HepG2 (cell line): Measurements from ENCODE around the gene POLR1E. TPM values are rescaled to one million over a fixed set of nuclear protein-coding genes. Genes with fewer than 3 reads are reported as not detected.

ENCODE experiments used
- ATM ChIP-seq: fragments of 450-650 bp; IDR thresholded peaks from 2 replicates; pipeline ENCODE4 v1.7.1; 2017; ENCODE audit warnings: mild to moderate bottlenecking, borderline replicate concordance
- HOXD1 ChIP-seq: sonication (generic); formaldehyde crosslinking; IDR thresholded peaks from 2 replicates; pipeline ENCODE4 v1.5.0; 2020; ENCODE audit warnings: missing genetic modification reagents
- KDM1A ChIP-seq: IDR thresholded peaks from 2 replicates; pipeline ENCODE4 v1.6.1; 2016; ENCODE audit warnings: missing compliant biosample characterization
- MLXIP ChIP-seq: sonication (generic); formaldehyde crosslinking; IDR thresholded peaks from 2 replicates; pipeline ENCODE4 v1.9.0; 2021; ENCODE audit warnings: missing genetic modification reagents, borderline replicate concordance
- PRMT3 ChIP-seq: sonication (generic); formaldehyde crosslinking; IDR thresholded peaks from 2 replicates; pipeline ENCODE4 v1.8.1; 2022; ENCODE audit warnings: low read depth, mild to moderate bottlenecking, moderate library complexity, missing genetic modification reagents, borderline replicate concordance
- SYNCRIP ChIP-seq: fragments of 200-400 bp; formaldehyde crosslinking; IDR thresholded peaks from 2 replicates; pipeline ENCODE4 v1.6.1; 2018; ENCODE audit warnings: mild to moderate bottlenecking, low read depth, low read length; ENCODE audit not compliant: insufficient read depth
- ZBTB3 ChIP-seq: sonication (generic); formaldehyde crosslinking; IDR thresholded peaks from 2 replicates; pipeline ENCODE4 v1.4.0; 2020; ENCODE audit warnings: low read depth, mild to moderate bottlenecking, moderate library complexity, missing genetic modification reagents, borderline replicate concordance
- ZBTB40 ChIP-seq, 2 experiments: fragments of 450-650 bp in 1 of 2; sonication (generic) in 1 of 2; formaldehyde crosslinking in 1 of 2; IDR thresholded peaks; 2 replicates each; pipeline versions ENCODE4 v1.6.1 to v1.8.0; 2016 to 2022; ENCODE audit warnings: antibody characterized with exemption in 1 of 2, mild to moderate bottlenecking in 1 of 2, missing genetic modification reagents in 1 of 2
- ZFAT ChIP-seq: sonication (generic); formaldehyde crosslinking; conservative IDR thresholded peaks from 2 replicates; pipeline ENCODE4 v1.8.1; 2023; ENCODE audit warnings: missing genetic modification reagents, inconsistent platforms
- ZFP37 ChIP-seq: sonication (generic); formaldehyde crosslinking; IDR thresholded peaks from 2 replicates; pipeline ENCODE4 v1.4.0; 2020; ENCODE audit warnings: missing genetic modification reagents, borderline replicate concordance
- ZFP90 ChIP-seq: sonication (generic); formaldehyde crosslinking; IDR thresholded peaks from 2 replicates; pipeline ENCODE4 v1.8.0; 2022; ENCODE audit warnings: missing genetic modification reagents, mild to moderate bottlenecking, inconsistent platforms, borderline replicate concordance
- ZNF225 ChIP-seq: sonication (generic); formaldehyde crosslinking; IDR thresholded peaks from 2 replicates; pipeline ENCODE4 v1.4.0; 2020; ENCODE audit warnings: mild to moderate bottlenecking, missing genetic modification reagents
- ZNF24 ChIP-seq: fragments of 450-650 bp; IDR thresholded peaks from 2 replicates; pipeline ENCODE4 v1.6.1; 2017; ENCODE audit warnings: antibody characterized with exemption, mild to moderate bottlenecking
- ZNF282 ChIP-seq: fragments of 450-650 bp; IDR thresholded peaks from 2 replicates; pipeline ENCODE4 v1.6.1; 2018; ENCODE audit not compliant: partially characterized antibody
- ZNF674 ChIP-seq: sonication (generic); formaldehyde crosslinking; IDR thresholded peaks from 2 replicates; pipeline ENCODE4 v1.5.0; 2020; ENCODE audit warnings: low read depth, mild to moderate bottlenecking, missing genetic modification reagents
- polyA plus RNA-seq, 8 experiments: library from polyadenylated mRNA; depleted of rRNA in 3 of 8; stranded (reverse) in 7 of 8; unstranded in 1 of 8; fragments of >200 nt; fragmentation: Illumina TruSeq in 4 of 8; extraction: Trizol in 4 of 8; gene quantifications; 2 replicates each; pipeline versions ENCODE4 v1.2.1 to v1.2.3, GENCODE V29; 2011 to 2016; ENCODE audit warnings: low read depth in 4 of 8, missing spikeins in 1 of 8, mixed read lengths in 1 of 8; ENCODE audit not compliant: insufficient read depth in 1 of 8
- total RNA-seq, 5 experiments: library from RNA; depleted of rRNA; stranded (reverse); fragments of >200 nt; fragmentation: Illumina TruSeq; extraction: Trizol; gene quantifications; 2 replicates each; pipeline ENCODE4 v1.2.3, GENCODE V29; 2016; ENCODE audit warnings: low read depth in 1 of 5
- TF ChIP-seq, protein P1 (sequence below): sonication (generic); formaldehyde crosslinking; IDR thresholded peaks from 2 replicates; pipeline ENCODE4 v1.4.0; 2020; ENCODE audit warnings: missing genetic modification reagents

The POLR1E gene
- total and polyA plus RNA-seq, 2 of the 13 experiments (the other 11 are each of a cell fraction or from before 2014, with no cell fraction given): 23.0 to 37.8 TPM

DNA sequence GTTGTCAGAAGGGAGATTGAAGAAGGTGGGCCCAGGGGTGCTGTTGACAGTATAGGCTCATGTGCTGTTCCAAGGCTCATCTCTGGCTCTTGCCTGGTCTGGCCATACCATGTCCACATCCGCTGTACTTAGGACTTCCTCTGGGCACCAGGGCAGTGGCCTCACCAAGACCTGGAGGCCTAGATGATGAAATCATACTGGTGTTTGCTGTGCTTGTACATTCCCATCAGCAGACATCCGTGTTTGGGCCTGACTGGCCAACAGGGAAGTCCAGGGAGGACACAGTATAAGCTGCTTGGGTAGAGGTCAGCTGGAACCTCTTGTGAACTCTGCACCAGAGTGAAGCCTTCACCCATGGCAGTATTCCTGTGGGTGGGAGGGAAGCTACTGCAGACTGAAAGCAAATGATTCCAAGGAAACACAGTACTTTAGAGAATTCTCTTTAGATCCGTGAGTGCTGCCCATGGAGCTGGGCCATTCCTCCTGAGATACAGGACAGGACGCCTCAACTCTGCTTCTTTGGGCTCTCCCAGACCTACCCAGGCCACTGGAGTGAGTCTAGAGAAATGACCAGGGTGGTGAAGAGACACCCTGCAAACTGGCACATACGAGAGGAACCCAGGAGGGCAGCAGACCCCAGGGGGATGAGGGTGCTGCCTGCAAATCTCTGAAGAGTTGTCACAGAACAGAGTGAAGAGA is 22.5 kb downstream of the POLR1E start (continued):
- TF ChIP-seq ZBTB40 (IDR thresholded peaks at IDR 0.05): no peak
- TF ChIP-seq ZBTB40 (CRISPR knock-in tag; IDR thresholded peaks at IDR 0.05): peak; percentile 74
- TF ChIP-seq ZFP37: no peak
- TF ChIP-seq ATM: no peak
- no peak for TF ChIP-seq ZNF282
- TF ChIP-seq ZNF225 (CRISPR knock-in tag): no peak
- 0 out of 2 replicates have a peak, but pooled peaks have one; percentile 44 for TF ChIP-seq KDM1A
- TF ChIP-seq, protein P1, sequence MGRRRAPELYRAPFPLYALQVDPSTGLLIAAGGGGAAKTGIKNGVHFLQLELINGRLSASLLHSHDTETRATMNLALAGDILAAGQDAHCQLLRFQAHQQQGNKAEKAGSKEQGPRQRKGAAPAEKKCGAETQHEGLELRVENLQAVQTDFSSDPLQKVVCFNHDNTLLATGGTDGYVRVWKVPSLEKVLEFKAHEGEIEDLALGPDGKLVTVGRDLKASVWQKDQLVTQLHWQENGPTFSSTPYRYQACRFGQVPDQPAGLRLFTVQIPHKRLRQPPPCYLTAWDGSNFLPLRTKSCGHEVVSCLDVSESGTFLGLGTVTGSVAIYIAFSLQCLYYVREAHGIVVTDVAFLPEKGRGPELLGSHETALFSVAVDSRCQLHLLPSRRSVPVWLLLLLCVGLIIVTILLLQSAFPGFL: no peak
- TF ChIP-seq ZBTB3: peak; percentile 79; the same call in 1 of the 2 replicates
- TF ChIP-seq HOXD1 (CRISPR knock-in tag): peak; percentile 34; the same call in 1 of the 2 replicates
- no peak for TF ChIP-seq ZFAT (CRISPR knock-in tag)
- TF ChIP-seq PRMT3: no peak
- TF ChIP-seq ZFP90 (CRISPR knock-in tag): peak; percentile 82
- TF ChIP-seq SYNCRIP: no peak
- TF ChIP-seq ZNF24: no peak
- no peak for TF ChIP-seq ZNF674 (CRISPR knock-in tag)
- TF ChIP-seq MLXIP (CRISPR knock-in tag): no peak
